GM12801 (cell line): ENCODE data around the gene ATP5MG.

Experiments used
- CTCF ChIP-seq: IDR thresholded peaks from one replicate; pipeline ENCODE4 v1.5.1; 2011; ENCODE audit warnings: control low read depth; ENCODE audit not compliant: insufficient read length; ENCODE audit errors: extremely low read depth

Gene ATP5MG

GRCh38 chr11:118438314-118438931 is 37.0 kb downstream of the ATP5MG start:
- TF ChIP-seq CTCF = no peak

GRCh38 chr11:118439646-118440045 is 38.2 kb downstream of the ATP5MG start:
- TF ChIP-seq CTCF = no peak

- TF ChIP-seq CTCF = no peak
These were observed 40.4 kb downstream of the ATP5MG start for GRCh38 chr11:118441770-118442275.

GRCh38 chr11:118442301-118442700 is 40.9 kb downstream of the ATP5MG start:
- TF ChIP-seq CTCF = no peak

- TF ChIP-seq CTCF = no peak
These were observed 41.6 kb downstream of the ATP5MG start for GRCh38 chr11:118442908-118443589.

- TF ChIP-seq CTCF = no peak
These were observed 42.3 kb downstream of the ATP5MG start for GRCh38 chr11:118443590-118444218.

- no peak for TF ChIP-seq CTCF
These were observed 46.0 kb downstream of the ATP5MG start for GRCh38 chr11:118447423-118447822.
